Stimulated activated naive CD8-positive, alpha-beta T cell treated with anti-CD3 and anti-CD28 coated beads, Interleukin-15, Interleukin-2, amounts not matched to agents 100 ng/mL and 50 ng/mL, for 24 hours (primary cell): ENCODE results near the gene RTBDN.
A peak's percentile ranks its signal among the peaks of the same experiment; 100 is the strongest.
"Not testable (repeated sequence)": the region's sequence is repeated elsewhere in the genome, so short reads cannot be mapped to it uniquely, and the experiment has no call there.

Source experiments
- H3K27ac Mint-ChIP-seq: one replicate; pipeline ENCODE4 v1.8.0; 2021; ENCODE audit warnings: mild to moderate bottlenecking, mixed read lengths
- H3K27me3 Mint-ChIP-seq: one replicate; pipeline ENCODE4 v1.8.0; 2021; ENCODE audit warnings: mixed read lengths
- H3K36me3 Mint-ChIP-seq: one replicate; pipeline ENCODE4 v1.8.0; 2021; ENCODE audit warnings: low read depth, mixed read lengths
- H3K4me1 Mint-ChIP-seq: one replicate; pipeline ENCODE4 v1.8.0; 2021; ENCODE audit warnings: low read depth, mixed read lengths
- H3K4me3 Mint-ChIP-seq: one replicate; pipeline ENCODE4 v1.8.0; 2021; ENCODE audit warnings: mild to moderate bottlenecking, mixed read lengths
- H3K9me3 Mint-ChIP-seq: one replicate; pipeline ENCODE4 v1.8.0; 2021; ENCODE audit warnings: mixed read lengths

RTBDN gene

GRCh38 chr19:12840091-12841079, 6.0 kb upstream of the RTBDN start:
- no peak overlapping the region for H3K4me3 Mint-ChIP-seq
- peaks cover 70% of the 10 kb centered on the region for H3K27me3 Mint-ChIP-seq
- no peaks in the 10 kb centered on the region for H3K36me3 Mint-ChIP-seq
- peaks cover 37% of the 10 kb centered on the region for H3K4me1 Mint-ChIP-seq
- H3K9me3 Mint-ChIP-seq, result no peaks in the 10 kb centered on the region
- H3K27ac Mint-ChIP-seq, result no peak overlapping the region

- H3K27me3 Mint-ChIP-seq, result peaks cover 76% of the 10 kb centered on the region
- H3K9me3 Mint-ChIP-seq, result no peaks in the 10 kb centered on the region
- H3K27ac Mint-ChIP-seq, result no peak overlapping the region
- H3K36me3 Mint-ChIP-seq, result no peaks in the 10 kb centered on the region
- H3K4me1 Mint-ChIP-seq, result peaks cover 45% of the 10 kb centered on the region
- H3K4me3 Mint-ChIP-seq, result peak overlapping the region; percentile 58
These were observed 4.7 kb upstream of the RTBDN start for GRCh38 chr19:12838886-12839756.

- Mint-ChIP-seq H3K4me1 (peaks cover 46% of the 10 kb centered on the region), H3K36me3 (no peaks in the 10 kb centered on the region), H3K27me3 (peaks cover 75% of the 10 kb centered on the region), H3K9me3 (no peaks in the 10 kb centered on the region), H3K4me3 (peak within 1 kb of the TSS; percentile 58), H3K27ac (peak within 1 kb of the TSS; percentile 26)
These were observed 4.0 kb upstream of the RTBDN start, which contains the start of gene MAST1 for GRCh38 chr19:12838182-12838885. MAST1 (plus strand) TSS chr19:12838515; CDS start chr19:12838573, 58 bp downstream.

GRCh38 chr19:12837225-12837624, 2.8 kb upstream of the RTBDN start:
- Mint-ChIP-seq H3K4me3 (peak overlapping the region; percentile 28), H3K9me3 (no peaks in the 10 kb centered on the region), H3K27me3 (peaks cover 79% of the 10 kb centered on the region), H3K4me1 (peaks cover 54% of the 10 kb centered on the region), H3K36me3 (no peaks in the 10 kb centered on the region), H3K27ac (peak overlapping the region; percentile 26)

- Mint-ChIP-seq H3K36me3 (no peaks in the 10 kb centered on the region), H3K27ac (no peak overlapping the region), H3K27me3 (peaks cover 80% of the 10 kb centered on the region), H3K9me3 (no peaks in the 10 kb centered on the region), H3K4me1 (peaks cover 58% of the 10 kb centered on the region), H3K4me3 (peak overlapping the region; percentile 23)
These were observed 2.1 kb upstream of the RTBDN start for GRCh38 chr19:12836529-12836863.

- Mint-ChIP-seq H3K4me3 (peak overlapping the region; percentile 28), H3K9me3 (no peaks in the 10 kb centered on the region), H3K27ac (no peak overlapping the region), H3K4me1 (peaks cover 47% of the 10 kb centered on the region), H3K27me3 (peaks cover 81% of the 10 kb centered on the region), H3K36me3 (no peaks in the 10 kb centered on the region)
These were observed 788 bp upstream of the RTBDN start for GRCh38 chr19:12834976-12835757.

- Mint-ChIP-seq H3K27me3 (peaks cover 78% of the 10 kb centered on the region), H3K9me3 (no peaks in the 10 kb centered on the region), H3K36me3 (no peaks in the 10 kb centered on the region), H3K4me3 (peak overlapping the region; percentile 28), H3K27ac (no peak overlapping the region), H3K4me1 (peaks cover 39% of the 10 kb centered on the region)
These were observed 427 bp downstream of the RTBDN start for GRCh38 chr19:12833738-12834565.

- no peaks in the 10 kb centered on the region for H3K36me3 Mint-ChIP-seq
- H3K4me1 Mint-ChIP-seq, result peaks cover 40% of the 10 kb centered on the region
- peaks cover 83% of the 10 kb centered on the region for H3K27me3 Mint-ChIP-seq
- H3K27ac Mint-ChIP-seq, result no peak overlapping the region
- peak overlapping the region; percentile 30 for H3K4me3 Mint-ChIP-seq
- no peaks in the 10 kb centered on the region for H3K9me3 Mint-ChIP-seq
These were observed 1.0 kb downstream of the RTBDN start for GRCh38 chr19:12833418-12833737.

- H3K27me3 Mint-ChIP-seq, result peaks cover 77% of the 10 kb centered on the region
- peaks cover 25% of the 10 kb centered on the region for H3K4me1 Mint-ChIP-seq
- no peaks in the 10 kb centered on the region for H3K9me3 Mint-ChIP-seq
- no peak overlapping the region for H3K4me3 Mint-ChIP-seq
- no peaks in the 10 kb centered on the region for H3K36me3 Mint-ChIP-seq
- no peak overlapping the region for H3K27ac Mint-ChIP-seq
These were observed 5.9 kb downstream of the RTBDN start for GRCh38 chr19:12828494-12828893.

- Mint-ChIP-seq H3K4me1 (peaks cover 9% of the 10 kb centered on the region), H3K36me3 (no peaks in the 10 kb centered on the region), H3K4me3 (no peak overlapping the region), H3K27me3 (peaks cover 48% of the 10 kb centered on the region), H3K27ac (no peak overlapping the region), H3K9me3 (no peaks in the 10 kb centered on the region)
These were observed 8.9 kb downstream of the RTBDN start for GRCh38 chr19:12825254-12826131.

- H3K4me3 Mint-ChIP-seq, result no peak overlapping the region
- H3K27ac Mint-ChIP-seq, result no peak overlapping the region
- H3K4me1 Mint-ChIP-seq, result peaks cover 6% of the 10 kb centered on the region
- H3K9me3 Mint-ChIP-seq, result no peaks in the 10 kb centered on the region
- no peaks in the 10 kb centered on the region for H3K36me3 Mint-ChIP-seq
- H3K27me3 Mint-ChIP-seq, result peaks cover 16% of the 10 kb centered on the region
These were observed 12.6 kb downstream of the RTBDN start for GRCh38 chr19:12821761-12822160.

GRCh38 chr19:12817810-12818209, 16.6 kb downstream of the RTBDN start:
- H3K4me3 Mint-ChIP-seq, H3K27me3 Mint-ChIP-seq, H3K27ac Mint-ChIP-seq, H3K4me1 Mint-ChIP-seq, H3K9me3 Mint-ChIP-seq: not testable (repeated sequence)
- peaks cover 16% of the 10 kb centered on the region for H3K36me3 Mint-ChIP-seq

- not testable (repeated sequence) for H3K27me3 Mint-ChIP-seq, H3K4me1 Mint-ChIP-seq, H3K27ac Mint-ChIP-seq, H3K9me3 Mint-ChIP-seq, H3K4me3 Mint-ChIP-seq
- H3K36me3 Mint-ChIP-seq, result peaks cover 21% of the 10 kb centered on the region
These were observed 17.2 kb downstream of the RTBDN start for GRCh38 chr19:12817188-12817587.
